ENCODE measurements around the gene ZIM2. TPM values are rescaled to one million over a fixed set of nuclear protein-coding genes. Genes with fewer than 3 reads are reported as not detected.

The ZIM2 gene
- total and polyA plus RNA-seq, 10 of the 15 experiments (the other 5 are each of a cell fraction or from before 2014, with no cell fraction given) = not detected

GRCh38 chr19:56832352-56832928 lies 8.1 kb downstream of the ZIM2 start:
- 9% methylated on average over 5 of the region's 5 CpGs for whole genome bisulfite sequencing (ENCODE audit: insufficient coverage, insufficient replicate concordance, low lambda C conversion rate, missing lambda C conversion rate)
- ChIA-PET SMC1A (ENCODE audit: uncharacterized antibody, unreplicated experiment) (no interaction called here), POLR2A (no interaction called here), RAD21 (ENCODE audit: unreplicated experiment) (no interaction called here), CTCF (no interaction called here)
- H3K27me3 ChIP-seq (replicated peaks in 1 of 2; ENCODE audit: control insufficient read depth in 2 of 2, insufficient read depth in 2 of 2, low read length in 1 of 2) = no peaks in the 10 kb centered on the region
- H3K4me3 ChIP-seq = no peak overlapping the region
- no peaks in the 10 kb centered on the region for H3K4me1 ChIP-seq (ENCODE audit: control insufficient read depth, insufficient read depth, low read length)
- no peak overlapping the region for H3K4me2 ChIP-seq (ENCODE audit: control insufficient read depth, insufficient read depth)
- no peak for FAIRE-seq
- in situ Hi-C loops (cut with MboI) (no loop called here), intact Hi-C loops (cut with micrococcal nuclease; ENCODE audit: unreplicated experiment) (no loop called here)
- no peak overlapping the region for H2AFZ ChIP-seq (ENCODE audit: control insufficient read depth, low read depth, low read length)
- BruUV-seq (replicated peaks) = no TSS peak
- no peak for ATAC-seq
- no peaks in the 10 kb centered on the region for H3K36me3 ChIP-seq (ENCODE audit: control insufficient read depth in 2 of 2, insufficient read depth in 2 of 2, low read length in 1 of 2)
- no peaks in the 10 kb centered on the region for H3K79me2 ChIP-seq (ENCODE audit: control insufficient read depth, insufficient read depth, low read length)
- H3K9ac ChIP-seq (ENCODE audit: control insufficient read depth, insufficient read depth, low read length) = no peak overlapping the region
- no peaks in the 10 kb centered on the region for H4K20me1 ChIP-seq (ENCODE audit: control insufficient read depth, insufficient read depth)
- H3K27ac ChIP-seq (ENCODE audit: control insufficient read depth, insufficient read depth) = no peak overlapping the region
- no peaks in the 10 kb centered on the region; the same call in 2 of the 3 replicates for H3K9me3 ChIP-seq (replicated peaks; ENCODE audit: control insufficient read depth, insufficient read depth, low read length)
- TF ChIP-seq ZSCAN29 (IDR thresholded peaks at IDR 0.05) (no peak), NFXL1 (IDR thresholded peaks at IDR 0.05; ENCODE audit: borderline replicate concordance) (no peak), NR2C1 (IDR thresholded peaks at IDR 0.05) (no peak), NFIC (IDR thresholded peaks at IDR 0.05; ENCODE audit: low read depth, low read length) (no peak), SKIL (IDR thresholded peaks at IDR 0.05; ENCODE audit: low read depth, poor library complexity, severe bottlenecking) (no peak), NBN (IDR thresholded peaks at IDR 0.05) (no peak), POLR2AphosphoS5 (IDR thresholded peaks at IDR 0.05; ENCODE audit: low read length) (no peak)
- no peak for DNase-seq (ENCODE audit: low read depth, low spot score)
